GM23338 (cell line): ENCODE results near the gene SPRY1. TPM values are rescaled to one million over a fixed set of nuclear protein-coding genes. Genes with fewer than 3 reads are reported as not detected.

Experiments
- ATAC-seq: fragments of 200-7000 bp; cut with Tn5 transposase; 3 replicates; pipeline ENCODE4 v1.9.1; 2020
- DNase-seq: peaks from one replicate; pipeline ENCODE4 v3.0.0-alpha.2; 2015; ENCODE audit warnings: low spot score
- H2AFZ ChIP-seq: fragments of 200-600 bp; sonication (generic); 2 replicates; pipeline ENCODE4 v1.8.0; 2016; ENCODE audit warnings: antibody characterized with exemption, mild to moderate bottlenecking, moderate library complexity
- H3F3A ChIP-seq: fragments of 200-600 bp; sonication (generic); replicated peaks from 2 replicates; pipeline ENCODE4 v1.8.0; 2017; ENCODE audit warnings: antibody characterized with exemption, mixed run types, low read depth
- H3K27ac ChIP-seq: fragments of 200-600 bp; sonication (generic); 2 replicates; pipeline ENCODE4 v1.6.1; 2016; ENCODE audit warnings: low read depth
- H3K27me3 ChIP-seq: fragments of 200-600 bp; sonication (generic); 2 replicates; pipeline ENCODE4 v1.8.0; 2016; ENCODE audit warnings: mild to moderate bottlenecking, mixed run types, moderate library complexity; ENCODE audit not compliant: insufficient read depth
- H3K36me3 ChIP-seq: fragments of 200-600 bp; sonication (generic); 2 replicates; pipeline ENCODE4 v1.8.0; 2016; ENCODE audit warnings: mild to moderate bottlenecking; ENCODE audit not compliant: insufficient read depth
- H3K4me1 ChIP-seq: fragments of 200-600 bp; sonication (generic); 2 replicates; pipeline ENCODE4 v1.8.0; 2016; ENCODE audit warnings: mild to moderate bottlenecking, moderate library complexity; ENCODE audit not compliant: insufficient read depth
- H3K4me2 ChIP-seq: fragments of 200-600 bp; sonication (generic); 2 replicates; pipeline ENCODE4 v1.7.1; 2017; ENCODE audit warnings: mixed run types
- H3K4me3 ChIP-seq: fragments of 200-600 bp; sonication (generic); 2 replicates; pipeline ENCODE4 v1.6.1; 2016; ENCODE audit warnings: mixed run types
- H3K79me2 ChIP-seq: fragments of 200-600 bp; sonication (generic); replicated peaks from 2 replicates; pipeline ENCODE4 v1.8.0; 2017; ENCODE audit warnings: mild to moderate bottlenecking; ENCODE audit not compliant: insufficient read depth
- H3K9me2 ChIP-seq: fragments of 200-600 bp; sonication (generic); 2 replicates; pipeline ENCODE4 v1.8.0; 2017; ENCODE audit not compliant: insufficient read depth
- H4K20me1 ChIP-seq: fragments of 200-600 bp; sonication (generic); replicated peaks from 2 replicates; pipeline ENCODE4 v1.8.0; 2017; ENCODE audit warnings: mild to moderate bottlenecking; ENCODE audit not compliant: insufficient read depth
- H3K27ac Mint-ChIP-seq: 2 replicates; pipeline ENCODE4 v1.8.0; 2020; ENCODE audit warnings: inconsistent platforms, mild to moderate bottlenecking, moderate library complexity, mixed read lengths
- H3K27me3 Mint-ChIP-seq: 3 replicates; pipeline ENCODE4 v1.8.0; 2022; ENCODE audit warnings: low read depth, mild to moderate bottlenecking, moderate library complexity, mixed read lengths, inconsistent platforms; ENCODE audit not compliant: insufficient read depth, poor library complexity
- H3K36me3 Mint-ChIP-seq: 3 replicates; pipeline ENCODE4 v1.8.0; 2021; ENCODE audit warnings: low read depth, mild to moderate bottlenecking, inconsistent platforms, moderate library complexity, mixed read lengths
- H3K4me1 Mint-ChIP-seq: 3 replicates; pipeline ENCODE4 v1.8.0; 2020; ENCODE audit warnings: mild to moderate bottlenecking, inconsistent platforms, mixed read lengths
- H3K4me3 Mint-ChIP-seq: 3 replicates; pipeline ENCODE4 v1.8.0; 2021; ENCODE audit warnings: moderate library complexity, mild to moderate bottlenecking, inconsistent platforms, mixed read lengths
- H3K9me3 Mint-ChIP-seq: 3 replicates; pipeline ENCODE4 v1.8.0; 2020; ENCODE audit warnings: moderate library complexity, mild to moderate bottlenecking, inconsistent platforms, mixed read lengths
- CREB1 ChIP-seq: fragments of 250-450 bp; sonication (Bioruptor Pico); IDR thresholded peaks from 2 replicates; pipeline ENCODE4 v1.5.0; 2020; ENCODE audit warnings: low read depth, mild to moderate bottlenecking, moderate library complexity
- CTCF ChIP-seq, 2 experiments: fragments of 200-600 bp in 1 of 2; sonication (generic) in 1 of 2; conservative IDR thresholded peaks; 2 replicates each; pipeline versions ENCODE4 v1.5.1 to v1.6.1; 2016 to 2017; ENCODE audit warnings: antibody characterized with exemption in 2 of 2, low read depth in 2 of 2, mild to moderate bottlenecking in 2 of 2, moderate library complexity in 1 of 2
- ETS1 ChIP-seq: IDR thresholded peaks from 2 replicates; pipeline ENCODE4 v1.6.1; 2016; ENCODE audit warnings: antibody characterized with exemption
- EZH2 ChIP-seq: fragments of 200-600 bp; sonication (generic); IDR thresholded peaks from one replicate; pipeline ENCODE4 v1.8.0; 2017; ENCODE audit warnings: antibody characterized with exemption, mild to moderate bottlenecking, low read depth; ENCODE audit not compliant: unreplicated experiment
- JUNB ChIP-seq: IDR thresholded peaks from one replicate; pipeline ENCODE4 v1.6.1; 2016; ENCODE audit warnings: antibody characterized with exemption; ENCODE audit not compliant: unreplicated experiment
- NANOG ChIP-seq: IDR thresholded peaks from 2 replicates; pipeline ENCODE4 v1.6.1; 2016; ENCODE audit warnings: antibody characterized with exemption, borderline replicate concordance
- POLR2AphosphoS5 ChIP-seq: IDR thresholded peaks from 2 replicates; pipeline ENCODE4 v1.6.1; 2016; ENCODE audit warnings: antibody characterized with exemption, low read depth
- REST ChIP-seq: IDR thresholded peaks from one replicate; pipeline ENCODE4 v1.6.1; 2018; ENCODE audit warnings: antibody characterized with exemption; ENCODE audit not compliant: unreplicated experiment
- STAT1 ChIP-seq: IDR thresholded peaks from one replicate; pipeline ENCODE4 v1.6.1; 2016; ENCODE audit warnings: antibody characterized with exemption; ENCODE audit not compliant: unreplicated experiment
- ZNF114 ChIP-seq: fragments of 250-450 bp; sonication (Bioruptor Pico); IDR thresholded peaks from 2 replicates; pipeline ENCODE4 v1.5.0; 2020; ENCODE audit warnings: mild to moderate bottlenecking, moderate library complexity
- ZNF331 ChIP-seq: fragments of 250-450 bp; sonication (Bioruptor Pico); IDR thresholded peaks from 2 replicates; pipeline ENCODE4 v1.5.0; 2020; ENCODE audit warnings: low read depth, mild to moderate bottlenecking, moderate library complexity
- polyA plus RNA-seq: library from polyadenylated mRNA; unstranded; fragments of >200 nt; fragmentation: Nextera tagmentation; extraction: Ambion mirVana; gene quantifications from 2 replicates; pipeline ENCODE4 v1.2.1, GENCODE V29; 2016
- total RNA-seq: library from RNA; depleted of rRNA; stranded (reverse); fragments of >200 nt; shearing (Covaris generic); gene quantifications from 2 replicates; pipeline ENCODE4 v1.2.3, GENCODE V29; 2014

Gene SPRY1
- total and polyA plus RNA-seq, 2 experiments from 2014 or later = 62.8 to 103 TPM

- peaks cover 48% of the 10 kb centered on the region for H3K4me1 Mint-ChIP-seq
- Histone ChIP-seq H3K4me1 (peaks cover 42% of the 10 kb centered on the region), H3K9me2 (no peaks in the 10 kb centered on the region), H3K27me3 (no peaks in the 10 kb centered on the region), H3K27ac (no peak overlapping the region), H2AFZ (no peak overlapping the region), H3K36me3 (no peaks in the 10 kb centered on the region), H3K79me2 (no peaks in the 10 kb centered on the region), H3K4me2 (no peak overlapping the region), H3F3A (no peaks in the 10 kb centered on the region), H4K20me1 (no peaks in the 10 kb centered on the region), H3K4me3 (no peak overlapping the region)
- ATAC-seq = no peak
- no peaks in the 10 kb centered on the region for H3K9me3 Mint-ChIP-seq
- H3K36me3 Mint-ChIP-seq = no peaks in the 10 kb centered on the region
- peaks cover 8% of the 10 kb centered on the region for H3K27me3 Mint-ChIP-seq
- H3K4me3 Mint-ChIP-seq = no peak overlapping the region
- peak overlapping the region; percentile 60 for H3K27ac Mint-ChIP-seq
- TF ChIP-seq ETS1 = no peak
- no peak for TF ChIP-seq ZNF331 (CRISPR knock-in tag)
- TF ChIP-seq REST = no peak
- no peak for TF ChIP-seq STAT1
- no peak for TF ChIP-seq EZH2
- no peak for DNase-seq
Observed at GRCh38 chr4:123415977-123416376, 19.4 kb downstream of the SPRY1 start.

- peaks cover 38% of the 10 kb centered on the region for H3K4me1 ChIP-seq
- no peaks in the 10 kb centered on the region for H3K9me2 ChIP-seq
- H3F3A ChIP-seq = no peaks in the 10 kb centered on the region
- no peaks in the 10 kb centered on the region for H3K79me2 ChIP-seq
- H3K27me3 Mint-ChIP-seq = peaks cover 8% of the 10 kb centered on the region
- peak overlapping the region; percentile 25; the same call in 1 of the 2 replicates for H3K4me3 ChIP-seq
- no peak for DNase-seq
- no peaks in the 10 kb centered on the region for H4K20me1 ChIP-seq
- H3K36me3 Mint-ChIP-seq = no peaks in the 10 kb centered on the region
- H3K27ac ChIP-seq = peak overlapping the region; percentile 93
- H3K36me3 ChIP-seq = no peaks in the 10 kb centered on the region
- no peaks in the 10 kb centered on the region for H3K27me3 ChIP-seq
- peak overlapping the region; percentile 85 for H3K27ac Mint-ChIP-seq
- H3K4me2 ChIP-seq = peak overlapping the region; percentile 56
- no peaks in the 10 kb centered on the region for H3K9me3 Mint-ChIP-seq
- H2AFZ ChIP-seq = no peak overlapping the region
- peaks cover 40% of the 10 kb centered on the region for H3K4me1 Mint-ChIP-seq
- peak; percentile 16; the same call in 2 of the 3 replicates for ATAC-seq
- no peak overlapping the region for H3K4me3 Mint-ChIP-seq
- TF ChIP-seq CREB1 (CRISPR knock-in tag) (no peak), ZNF331 (CRISPR knock-in tag) (no peak), CTCF (conservative IDR thresholded peaks at IDR 0.05; ENCODE audit: low read depth in 2 of 2) (no peak), JUNB (no peak), NANOG (no peak), STAT1 (no peak), ZNF114 (CRISPR knock-in tag) (no peak), POLR2AphosphoS5 (no peak), REST (no peak), EZH2 (no peak)
Observed at GRCh38 chr4:123417813-123418212, 21.2 kb downstream of the SPRY1 start.
